HG03066 (cell line): ENCODE measurements around the gene UVSSA.

ENCODE experiments used
- ATAC-seq: cut with Tn5 transposase; IDR thresholded peaks from one replicate; pipeline ENCODE4 v1.9.1; 2021; ENCODE audit warnings: low read depth; ENCODE audit not compliant: unreplicated experiment

Gene UVSSA

DNA sequence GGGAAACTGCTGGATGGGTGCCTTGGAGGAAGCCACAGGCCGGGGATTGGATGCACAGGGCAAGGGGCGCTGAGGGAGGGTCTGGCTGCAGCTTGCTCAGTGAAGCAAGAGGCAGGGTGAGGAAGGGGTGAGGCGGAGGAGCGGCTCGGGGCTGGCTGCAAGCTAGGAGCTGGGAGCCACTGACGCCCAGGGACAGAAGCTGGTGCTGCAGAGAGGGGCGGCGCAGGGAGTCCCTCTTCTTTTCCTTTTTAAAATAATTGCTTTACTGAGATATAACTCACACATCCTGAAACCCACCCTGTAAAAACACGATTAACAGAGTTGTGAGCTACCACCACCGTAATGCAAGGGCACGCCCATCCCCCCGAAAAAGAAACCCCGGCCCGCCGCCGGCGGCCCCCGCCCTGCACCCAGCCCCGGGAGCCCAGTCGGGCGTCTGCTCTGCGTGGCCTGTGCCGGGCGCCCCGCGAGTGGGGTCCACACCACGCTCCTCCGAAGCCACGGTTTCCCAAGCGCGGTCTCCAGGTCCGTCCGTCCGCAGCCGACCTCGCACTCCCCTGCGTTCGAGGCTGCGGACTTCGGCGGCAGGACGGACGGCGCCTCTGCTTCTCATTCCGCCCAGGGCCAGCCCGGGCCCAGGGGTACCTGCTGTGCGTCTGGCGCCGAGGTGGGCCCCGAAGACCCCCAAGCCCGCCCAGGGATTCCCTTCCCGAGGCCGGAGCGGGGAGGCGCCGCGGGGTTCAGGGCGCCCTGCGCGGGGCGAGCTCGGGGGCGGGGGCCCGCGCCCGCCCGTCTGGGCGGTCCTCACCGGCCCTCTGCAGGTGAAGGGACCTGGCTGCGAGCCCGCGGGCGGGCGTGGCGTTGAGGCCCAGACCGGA, 866 bp upstream of the UVSSA start:
- peak; percentile 24 for ATAC-seq

DNA sequence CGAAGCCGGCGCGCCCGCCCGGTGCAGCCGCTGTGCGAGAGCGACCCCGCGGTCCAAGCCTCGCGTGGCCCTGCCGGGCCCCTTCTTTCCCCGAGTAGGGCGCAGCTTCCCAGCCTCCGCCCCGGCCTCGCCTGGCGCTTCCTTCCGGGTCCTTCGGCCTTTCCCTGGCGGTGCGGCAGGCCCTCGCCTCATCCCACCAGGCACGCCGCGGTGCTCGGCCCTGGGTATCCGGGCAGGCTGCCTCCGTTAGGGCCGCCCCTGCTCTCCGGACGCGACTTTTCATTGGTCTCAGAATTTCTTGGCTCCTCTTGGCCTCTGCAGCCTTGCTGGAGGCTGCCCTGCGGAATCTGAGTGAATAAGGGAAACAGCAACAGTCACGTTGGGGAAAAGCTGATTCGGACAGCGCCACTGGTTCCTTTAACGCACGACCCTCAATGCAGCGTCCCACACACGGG, 429 bp downstream of the UVSSA start:
- peak; percentile 25 for ATAC-seq

GRCh38 chr4:1348014-1348513, 1.1 kb downstream of the UVSSA start:
- ATAC-seq: no peak

DNA sequence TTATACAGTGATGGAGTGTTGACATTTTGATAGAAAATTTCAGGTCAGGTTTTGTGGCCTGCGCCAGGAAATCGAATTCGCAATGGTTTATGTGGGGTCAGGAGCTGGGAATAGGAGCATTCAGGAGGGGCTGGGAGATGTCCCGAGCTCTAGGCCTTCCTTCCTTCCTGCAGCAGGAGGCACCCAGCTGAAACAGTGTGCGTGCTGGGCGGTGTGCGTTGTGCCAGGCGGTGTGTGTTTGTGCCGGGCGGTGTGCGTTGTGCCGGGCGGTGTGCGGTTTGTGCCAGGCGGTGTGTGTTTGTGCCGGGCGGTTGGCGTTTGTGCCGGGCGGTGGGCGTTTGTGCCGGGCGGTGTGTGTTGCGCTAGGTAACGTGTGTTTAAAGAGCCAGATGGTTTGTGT, 1.7 kb downstream of the UVSSA start:
- no peak for ATAC-seq

GRCh38 chr4:1349359-1350168, 2.6 kb downstream of the UVSSA start:
- ATAC-seq: no peak

DNA sequence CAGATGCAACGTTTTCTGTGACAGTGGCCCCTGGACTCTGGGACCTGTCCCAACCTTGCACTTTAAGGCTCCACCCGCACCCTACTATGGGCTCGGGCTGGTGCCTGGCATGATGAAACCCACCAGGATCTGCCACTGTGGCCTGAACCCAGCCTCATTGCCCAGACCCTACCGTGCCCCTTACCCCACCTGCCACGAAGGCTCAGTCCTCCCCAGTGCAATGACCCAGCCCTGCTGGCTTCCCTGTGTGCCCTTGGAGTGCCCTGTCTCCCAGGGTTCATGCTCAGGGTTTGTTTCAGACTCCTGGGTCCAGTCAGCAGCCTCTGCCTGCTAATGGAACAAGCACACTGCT, 3.1 kb downstream of the UVSSA start:
- no peak for ATAC-seq

DNA sequence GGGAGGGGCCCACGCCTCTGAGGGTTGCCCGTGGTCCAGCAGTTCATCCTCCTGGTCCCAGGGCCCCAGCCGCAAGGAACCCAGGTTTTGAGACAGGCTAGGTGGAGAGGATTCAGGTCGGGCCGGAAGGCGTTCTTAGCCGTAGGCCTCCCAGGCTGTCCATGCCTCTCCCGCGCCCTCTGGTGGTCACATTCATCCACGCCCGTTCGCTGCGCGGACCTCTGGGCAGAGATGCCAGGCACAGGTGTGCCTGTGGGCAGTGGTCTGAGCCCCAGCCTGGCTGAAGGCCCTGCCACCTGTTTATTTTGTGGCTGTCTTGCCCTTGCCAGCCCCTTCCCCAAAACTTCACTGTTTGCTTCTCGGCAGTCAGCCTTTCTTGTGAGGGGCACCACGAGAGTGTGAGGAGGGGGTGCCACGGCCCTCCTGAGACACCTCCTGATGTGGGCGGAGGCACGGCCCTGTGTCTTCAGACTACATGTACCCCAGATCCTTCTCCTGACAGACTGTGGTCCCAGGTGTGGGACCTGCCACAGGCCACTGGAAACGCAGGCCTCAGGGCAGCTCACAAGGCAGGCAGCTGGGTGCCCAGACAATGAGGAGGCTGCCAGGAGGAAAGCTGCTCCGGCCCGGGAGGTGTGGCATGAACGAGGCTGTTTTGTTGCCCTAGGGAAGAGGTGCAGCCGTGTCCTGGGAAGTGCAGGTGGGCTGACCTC, 5.0 kb downstream of the UVSSA start:
- ATAC-seq: no peak

GRCh38 chr4:1352567-1352900, 5.5 kb downstream of the UVSSA start:
- ATAC-seq: no peak

- no peak for ATAC-seq
Measured at GRCh38 chr4:1353186-1354055, 6.4 kb downstream of the UVSSA start.

- ATAC-seq: no peak
Measured at GRCh38 chr4:1354136-1354982, 7.4 kb downstream of the UVSSA start.

GRCh38 chr4:1354983-1355275, 7.9 kb downstream of the UVSSA start:
- ATAC-seq: no peak

GRCh38 chr4:1355378-1355777, 8.4 kb downstream of the UVSSA start:
- ATAC-seq: no peak

GRCh38 chr4:1356181-1356998, 9.4 kb downstream of the UVSSA start:
- ATAC-seq: no peak

DNA sequence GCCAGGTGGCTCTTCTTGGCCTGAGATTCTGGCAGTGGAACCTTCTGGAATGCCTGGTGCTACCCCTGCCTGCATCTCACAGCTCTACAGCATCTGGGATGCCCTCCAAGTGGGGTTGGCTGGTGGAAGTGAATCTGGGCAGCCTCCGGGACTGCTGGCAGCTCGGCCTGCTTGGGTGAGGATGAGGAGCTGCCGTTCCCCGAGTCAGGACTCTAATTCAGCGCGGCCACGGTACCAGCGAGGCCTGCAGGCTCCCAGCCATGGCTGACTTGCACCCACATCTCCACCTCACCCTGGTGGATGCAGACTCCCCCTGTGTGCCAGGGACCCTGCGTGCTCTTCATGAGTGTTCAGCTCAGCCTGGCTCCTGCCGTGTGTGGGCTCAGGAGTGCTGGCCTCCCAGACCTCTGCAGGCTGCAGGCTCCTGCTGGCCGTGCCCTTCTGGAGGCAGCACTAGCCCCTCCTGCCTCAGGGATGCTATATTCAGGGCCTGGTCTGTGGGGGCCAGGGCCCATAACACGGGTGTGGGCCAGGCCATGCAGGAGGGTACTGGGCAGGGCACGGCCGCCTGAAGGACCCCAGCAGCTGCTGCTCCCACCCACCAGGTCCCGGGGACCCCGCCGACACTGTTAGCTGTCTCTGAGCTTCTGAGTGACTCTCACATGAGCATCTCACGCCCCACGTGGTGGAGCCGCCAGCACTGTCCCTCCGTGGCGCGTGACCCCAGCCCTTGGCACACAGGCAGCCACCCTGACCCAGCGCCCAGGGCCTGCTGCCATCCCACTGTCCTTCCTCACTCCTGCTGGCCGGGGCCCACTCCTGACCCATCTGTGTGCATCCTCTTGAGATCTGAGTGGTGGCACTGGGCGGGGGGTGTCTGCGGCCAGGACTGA, 10.6 kb downstream of the UVSSA start:
- ATAC-seq: no peak

DNA sequence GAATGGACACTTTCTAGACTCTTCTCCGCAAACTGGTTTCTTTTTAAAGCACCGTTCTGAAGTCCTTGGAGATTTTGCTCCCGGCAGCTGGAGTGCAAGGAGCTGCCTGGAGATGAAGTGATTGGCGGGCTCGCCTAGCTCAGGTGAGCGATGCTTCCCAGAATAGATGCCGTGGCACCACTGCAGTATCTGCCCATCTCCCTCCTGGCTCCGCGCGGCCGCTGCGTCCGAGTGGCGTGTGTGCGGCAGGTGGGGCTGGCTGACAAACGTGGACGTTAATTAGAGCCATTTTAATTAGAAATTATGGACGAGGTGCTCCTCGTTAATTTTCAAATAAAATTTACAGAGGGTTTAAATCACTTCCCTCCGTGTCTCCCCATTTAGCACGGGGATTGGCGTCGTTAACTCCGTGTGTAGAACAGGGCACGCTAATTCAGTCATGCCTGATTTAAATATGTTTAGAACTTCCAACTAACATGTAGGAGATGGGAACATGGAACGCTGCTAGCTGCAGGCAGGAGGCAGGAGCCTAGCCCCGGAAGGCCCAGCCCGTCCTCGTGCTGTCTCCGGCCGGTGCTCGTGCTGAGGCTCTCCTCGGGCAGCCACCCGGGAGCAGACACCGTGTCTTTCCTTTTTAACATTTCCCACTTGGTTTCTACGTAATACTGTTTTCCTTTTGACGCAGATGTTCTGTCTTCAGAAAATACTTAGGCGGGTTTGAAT, 11.6 kb downstream of the UVSSA start:
- no peak for ATAC-seq

DNA sequence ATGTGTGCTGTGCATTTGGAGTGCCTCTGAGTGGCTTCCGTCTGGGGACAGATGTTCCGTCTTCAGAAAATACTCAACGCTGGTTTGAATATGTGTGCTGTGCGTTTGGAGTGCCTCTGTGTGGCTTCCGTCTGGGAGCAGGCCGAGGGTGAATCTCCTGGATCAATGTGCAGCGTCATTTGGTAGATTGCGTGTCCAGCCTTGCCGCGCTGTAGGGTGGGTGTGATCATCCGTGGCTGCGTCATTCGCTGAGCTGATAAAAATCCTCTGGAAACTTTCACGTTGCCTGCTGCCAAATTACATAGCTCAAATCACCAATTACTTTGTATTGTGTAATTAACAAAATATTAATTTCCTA, 12.1 kb downstream of the UVSSA start:
- ATAC-seq: no peak

DNA sequence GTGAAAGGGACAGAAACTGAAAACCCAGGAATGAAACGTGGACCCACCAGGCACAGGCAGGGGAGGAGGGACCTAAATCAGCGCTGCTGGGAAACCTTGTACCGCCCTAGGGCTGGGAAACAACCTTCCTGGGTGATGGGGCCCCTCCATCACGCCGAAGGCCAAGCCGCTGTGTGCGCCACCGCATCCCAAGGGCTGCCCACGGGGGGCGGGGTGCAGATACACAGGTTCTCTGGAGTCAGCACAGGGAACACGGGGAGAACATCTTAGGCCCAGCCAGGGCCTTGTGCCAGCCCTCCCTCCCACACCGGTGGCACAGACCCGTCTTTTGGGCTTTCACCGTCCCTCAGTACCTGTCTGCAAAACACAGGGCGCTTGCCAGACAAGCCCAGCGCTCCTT, 13.0 kb downstream of the UVSSA start:
- no peak for ATAC-seq
